Thyroid gland (tissue), 4 donors: Measurements from ENCODE around the gene TERT. TPM values are rescaled to one million over a fixed set of nuclear protein-coding genes. Genes with fewer than 3 reads are reported as not detected.

ENCODE experiments used
- DNase-seq, 2 donors: peaks; one replicate each; pipeline ENCODE4 v3.0.0-alpha.2; 2019
- H3K27ac ChIP-seq, 3 donors: fragments of 200-600 bp; sonication (generic); 1 replicate in 2 of 3; 2 replicates in 1 of 3; pipeline ENCODE4 v1.5.1; 2016 to 2019; ENCODE audit warnings: mild to moderate bottlenecking in 1 of 3, moderate library complexity in 1 of 3
- H3K27me3 ChIP-seq: fragments of 200-600 bp; sonication (generic); one replicate; pipeline ENCODE4 v1.5.1; 2019
- H3K36me3 ChIP-seq, 2 donors: fragments of 200-600 bp; sonication (generic); one replicate each; pipeline ENCODE4 v1.5.1; 2016 to 2019
- H3K4me1 ChIP-seq, 2 donors: fragments of 200-600 bp; sonication (generic); one replicate each; pipeline ENCODE4 v1.5.1; 2017 to 2019
- H3K4me3 ChIP-seq, 3 donors: fragments of 200-600 bp; sonication (generic); replicated peaks in 1 of 3; 1 replicate in 2 of 3; 2 replicates in 1 of 3; pipeline ENCODE4 v1.5.1; 2016; ENCODE audit warnings: mild to moderate bottlenecking in 1 of 3
- H3K9me3 ChIP-seq: fragments of 200-600 bp; sonication (generic); one replicate; pipeline ENCODE4 v1.5.1; 2017
- POLR2A ChIP-seq, 2 donors: fragments of 450-650 bp; IDR thresholded peaks; one replicate each; pipeline ENCODE4 v1.6.1; 2017; ENCODE audit warnings: antibody characterized with exemption in 2 of 2, mild to moderate bottlenecking in 2 of 2, moderate library complexity in 1 of 2
- WGBS, 2 donors: methylation state at CpG; one replicate each; pipeline ENCODE4 v1.1.5; 2017; 5-methylcytosine and 5-hydroxymethylcytosine counted together
- intact Hi-C: fragments of 100-400 bp; cut with DNase I; formaldehyde crosslinking; loops from one replicate; pipeline ENCODE4 v1.15.1; 2023
- total RNA-seq, 4 donors: library from RNA; depleted of rRNA; stranded (reverse); fragments of >200 nt; gene quantifications; one replicate each; pipeline ENCODE4 v1.2.3, GENCODE V29; 2016
- TF ChIP-seq, protein P1 (sequence below), 6 experiments: fragments of 200-600 bp in 3 of 6; fragments of 450-650 bp in 3 of 6; sonication (generic) in 3 of 6; IDR thresholded peaks; one replicate each; pipeline ENCODE4 v1.5.1; 2016 to 2019; ENCODE audit warnings: antibody characterized with exemption in 6 of 6, mild to moderate bottlenecking in 2 of 6, inconsistent platforms in 1 of 6, moderate library complexity in 1 of 6

Gene TERT
- total RNA-seq, 4 donors from 2014 or later: not detected

DNA sequence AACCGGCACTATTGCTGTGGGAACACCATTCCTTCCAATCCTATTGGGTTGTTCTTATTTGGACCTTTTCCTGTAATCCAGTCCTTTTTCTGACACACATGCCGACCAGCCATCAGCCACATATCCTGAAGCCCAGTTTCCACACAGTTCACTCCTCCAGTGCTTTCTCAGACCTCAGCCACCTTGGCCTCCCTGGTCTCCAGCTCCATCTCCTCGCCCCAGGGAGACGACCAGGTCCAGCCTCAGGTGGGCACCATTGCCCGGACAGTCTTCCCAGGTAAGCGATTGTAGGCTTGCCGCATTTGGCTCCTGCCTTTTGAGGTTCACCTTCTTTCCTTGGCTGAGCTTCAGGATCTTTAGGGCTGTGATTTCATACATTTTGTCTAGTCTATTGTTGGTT, 15.2 kb upstream of the TERT start:
- intact Hi-C loops: no loop called here

GRCh38 chr5:1304033-1304432, 9.2 kb upstream of the TERT start:
- intact Hi-C loops: no loop called here
- H3K36me3 ChIP-seq: no peaks in the 10 kb centered on the region
- H3K27ac ChIP-seq: no peak overlapping the region
- no peak for DNase-seq
- no peaks in the 10 kb centered on the region for H3K27me3 ChIP-seq
- no peaks in the 10 kb centered on the region for H3K4me1 ChIP-seq
- H3K9me3 ChIP-seq: no peaks in the 10 kb centered on the region
- H3K4me3 ChIP-seq: no peak overlapping the region
- 83 to 84% methylated on average over 2 of the region's 2 CpGs for WGBS, 2 donors
- TF ChIP-seq, protein P1, sequence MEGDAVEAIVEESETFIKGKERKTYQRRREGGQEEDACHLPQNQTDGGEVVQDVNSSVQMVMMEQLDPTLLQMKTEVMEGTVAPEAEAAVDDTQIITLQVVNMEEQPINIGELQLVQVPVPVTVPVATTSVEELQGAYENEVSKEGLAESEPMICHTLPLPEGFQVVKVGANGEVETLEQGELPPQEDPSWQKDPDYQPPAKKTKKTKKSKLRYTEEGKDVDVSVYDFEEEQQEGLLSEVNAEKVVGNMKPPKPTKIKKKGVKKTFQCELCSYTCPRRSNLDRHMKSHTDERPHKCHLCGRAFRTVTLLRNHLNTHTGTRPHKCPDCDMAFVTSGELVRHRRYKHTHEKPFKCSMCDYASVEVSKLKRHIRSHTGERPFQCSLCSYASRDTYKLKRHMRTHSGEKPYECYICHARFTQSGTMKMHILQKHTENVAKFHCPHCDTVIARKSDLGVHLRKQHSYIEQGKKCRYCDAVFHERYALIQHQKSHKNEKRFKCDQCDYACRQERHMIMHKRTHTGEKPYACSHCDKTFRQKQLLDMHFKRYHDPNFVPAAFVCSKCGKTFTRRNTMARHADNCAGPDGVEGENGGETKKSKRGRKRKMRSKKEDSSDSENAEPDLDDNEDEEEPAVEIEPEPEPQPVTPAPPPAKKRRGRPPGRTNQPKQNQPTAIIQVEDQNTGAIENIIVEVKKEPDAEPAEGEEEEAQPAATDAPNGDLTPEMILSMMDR (IDR thresholded peaks at IDR 0.05): no peak
- TF ChIP-seq POLR2A (IDR thresholded peaks at IDR 0.05): no peak

More for the DNA sequence above, 15.2 kb upstream of the TERT start:
- Histone ChIP-seq H3K27me3 (no peaks in the 10 kb centered on the region), H3K27ac (no peak overlapping the region), H3K4me1 (no peaks in the 10 kb centered on the region), H3K36me3 (no peaks in the 10 kb centered on the region), H3K9me3 (no peaks in the 10 kb centered on the region), H3K4me3 (no peak overlapping the region)
- no peak for DNase-seq
- 90 to 94% methylated on average over 7 of the region's 7 CpGs for WGBS, 2 donors
- TF ChIP-seq, protein P1 (IDR thresholded peaks at IDR 0.05): no peak
- TF ChIP-seq POLR2A (IDR thresholded peaks at IDR 0.05): no peak

DNA sequence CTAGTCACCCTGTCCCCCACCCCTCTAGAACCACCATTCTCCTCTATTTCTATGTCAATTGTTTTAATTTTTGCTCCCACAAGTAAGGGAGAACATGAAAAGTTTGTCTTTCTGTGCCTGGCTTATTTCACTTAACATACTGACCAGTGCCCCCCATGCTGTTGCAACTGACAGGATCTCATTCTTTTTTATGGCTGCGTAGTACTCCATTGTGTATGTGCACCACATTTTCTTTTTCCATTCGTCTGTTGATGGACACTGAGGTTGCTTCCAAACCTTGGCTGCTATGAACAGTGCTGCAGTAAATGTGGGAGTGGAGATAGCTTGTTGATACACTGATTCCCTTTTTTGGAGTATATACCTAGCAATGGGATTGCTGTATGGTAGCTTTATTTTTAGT, 7.4 kb upstream of the TERT start:
- Histone ChIP-seq H3K4me3 (no peak overlapping the region), H3K9me3 (no peaks in the 10 kb centered on the region), H3K36me3 (no peaks in the 10 kb centered on the region), H3K27me3 (no peaks in the 10 kb centered on the region), H3K4me1 (no peaks in the 10 kb centered on the region), H3K27ac (no peak overlapping the region)
- no peak for TF ChIP-seq POLR2A (IDR thresholded peaks at IDR 0.05)
- TF ChIP-seq, protein P1 (IDR thresholded peaks at IDR 0.05): no peak
- intact Hi-C loops: no loop called here
- no peak for DNase-seq
- WGBS, 2 donors: 91 to 94% methylated on average over 2 of the region's 2 CpGs

- DNase-seq: no peak
- no peak for TF ChIP-seq POLR2A (IDR thresholded peaks at IDR 0.05)
- TF ChIP-seq, protein P1 (IDR thresholded peaks at IDR 0.05): no peak
- H3K9me3 ChIP-seq: no peaks in the 10 kb centered on the region
- no peak overlapping the region for H3K4me3 ChIP-seq
- H3K27ac ChIP-seq: no peak overlapping the region
- intact Hi-C loops: no loop called here
- H3K36me3 ChIP-seq: no peaks in the 10 kb centered on the region
- H3K27me3 ChIP-seq: no peaks in the 10 kb centered on the region
- 72 to 73% methylated on average over 19 to 20 of the region's 20 CpGs for WGBS, 2 donors
- H3K4me1 ChIP-seq: no peaks in the 10 kb centered on the region
Measured at GRCh38 chr5:1300581-1301083, 5.8 kb upstream of the TERT start.

DNA sequence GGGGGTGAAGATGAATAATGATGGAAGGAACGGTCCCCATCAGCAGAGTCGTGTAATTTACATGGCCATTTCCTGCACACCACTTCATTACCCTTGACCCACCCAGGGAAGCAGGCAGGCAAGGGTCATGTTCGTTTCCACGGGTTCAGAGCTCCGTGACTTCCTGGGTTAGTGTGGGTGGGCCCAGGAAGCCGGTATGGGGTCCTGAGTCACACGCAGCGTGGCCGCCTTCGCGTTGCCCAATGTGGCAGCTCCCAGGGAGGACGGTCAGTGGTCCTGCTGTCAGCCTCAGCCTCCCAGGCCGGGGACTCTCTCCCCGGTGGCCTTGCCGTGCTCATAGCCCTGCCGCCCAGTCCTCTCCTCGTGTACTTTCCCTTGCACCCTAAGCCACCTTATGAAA, 5.1 kb upstream of the TERT start:
- no peaks in the 10 kb centered on the region for H3K9me3 ChIP-seq
- intact Hi-C loops: no loop called here
- WGBS, 2 donors: 87 to 88% methylated on average over 16 to 17 of the region's 17 CpGs
- no peak overlapping the region for H3K4me3 ChIP-seq
- TF ChIP-seq, protein P1 (IDR thresholded peaks at IDR 0.05): no peak
- TF ChIP-seq POLR2A (IDR thresholded peaks at IDR 0.05): no peak
- H3K27me3 ChIP-seq: no peaks in the 10 kb centered on the region
- no peak overlapping the region for H3K27ac ChIP-seq
- peaks cover 0 to under 1% of the 10 kb centered on the region in 2 donors for H3K4me1 ChIP-seq
- DNase-seq: no peak
- H3K36me3 ChIP-seq: no peaks in the 10 kb centered on the region
